ENCODE data around the gene ARID3A. TPM values are rescaled to one million over a fixed set of nuclear protein-coding genes. Genes with fewer than 3 reads are reported as not detected.
A peak's percentile ranks its signal among the peaks of the same experiment; 100 is the strongest.

The ARID3A gene
- total and polyA plus RNA-seq, 2 of the 4 experiments (the other 2 are of a cell fraction) = 16.0 to 23.1 TPM

- ChIA-PET POLR2A (ENCODE audit: unreplicated experiment) (interaction anchor here (0.7 to 1.4 kb wide), 2 partner anchors 8 to 9 kb away, joined by 3 to 5 read pairs; no protein-coding TSS in a partner anchor), CTCF (interaction anchor here (0.5 kb wide), 1 partner anchor 174 kb away, joined by 4 read pairs; no protein-coding TSS in a partner anchor)
- Histone ChIP-seq H3K9ac (ENCODE audit: low read depth, low read length) (peak overlapping the region; percentile 93), H4K91ac (ENCODE audit: insufficient read depth, low read depth, low read length) (no peak overlapping the region), H4K5ac (ENCODE audit: low read depth, low read length) (no peak overlapping the region), H3K4me2 (ENCODE audit: low read depth, low read length) (peak overlapping the region; percentile 98), H3K4me1 (ENCODE audit: control insufficient read depth, insufficient read depth, low read length) (peaks cover 33% of the 10 kb centered on the region), H4K20me1 (ENCODE audit: insufficient read depth, low read length) (peaks cover 63% of the 10 kb centered on the region), H2AK9ac (replicated peaks; ENCODE audit: low read depth, low read length, poor library complexity) (peak overlapping the region; percentile 55), H2BK20ac (ENCODE audit: low read depth, low read length) (no peak overlapping the region), H3K36me3 (ENCODE audit: control insufficient read depth, insufficient read depth, low read length) (no peaks in the 10 kb centered on the region; the same call in 1 of the 2 replicates), H3K27me3 (ENCODE audit: control insufficient read depth, insufficient read depth, low read length) (no peaks in the 10 kb centered on the region), H3K27ac (ENCODE audit: insufficient read depth, low read length) (peak overlapping the region; percentile 66), H4K8ac (ENCODE audit: low read depth in 2 of 2, low read length in 2 of 2) (no peak overlapping the region), H2BK15ac (ENCODE audit: low read depth, low read length) (no peak overlapping the region), H3K9me1 (ENCODE audit: insufficient read depth, low read length) (peaks cover 9% of the 10 kb centered on the region; the same call in 1 of the 2 replicates), H2BK5ac (ENCODE audit: low read depth, low read length, poor library complexity, severe bottlenecking) (no peak overlapping the region), H3K14ac (replicated peaks; ENCODE audit: low read depth, low read length) (peak overlapping the region; percentile 87; the same call in 1 of the 2 replicates), H3K56ac (ENCODE audit: extremely low read depth, insufficient read depth, low read length) (peak overlapping the region; percentile 69; the same call in 1 of the 2 replicates), H3K4me3 (ENCODE audit: insufficient read depth, low read depth, low read length) (peak overlapping the region; percentile 66), H3K18ac (ENCODE audit: low read depth, low read length) (no peak overlapping the region), H2AFZ (replicated peaks; ENCODE audit: low read length, poor library complexity) (peak overlapping the region; percentile 51), H3K79me1 (ENCODE audit: low read depth in 1 of 2, low read length in 2 of 2) (peaks cover 0 to 50% of the 10 kb centered on the region in 2 experiments; a peak in 2 of 4 replicates), H2AK5ac (ENCODE audit: low read depth, low read length) (peak overlapping the region; percentile 90; the same call in 1 of the 2 replicates), H3K23ac (ENCODE audit: low read depth, low read length) (peak overlapping the region; percentile 93), H3K4ac (ENCODE audit: low read depth, low read length) (peak overlapping the region; percentile 78; the same call in 1 of the 2 replicates), H2BK120ac (ENCODE audit: low read depth, low read length) (no peak overlapping the region), H3K9me3 (ENCODE audit: control insufficient read depth, insufficient read depth, low read length) (no peaks in the 10 kb centered on the region)
- intact Hi-C loops (cut with micrococcal nuclease) (no loop called here), in situ Hi-C loops (cut with MboI; ENCODE audit: low sequenced_read_pairs) (no loop called here), dilution Hi-C loops (cut with HindIII; ENCODE audit: low sequenced_read_pairs, unreplicated experiment) (no loop called here)
- ATAC-seq (ENCODE audit: low read depth) (no peak), DNase-seq (no peak)
- whole genome bisulfite sequencing, 2 experiments (ENCODE audit: extremely low coverage in 2 of 2, insufficient read length in 1 of 2) = 11% methylated on average over 1 of the region's 18 CpGs; no CpG with 5 or more reads in 1 of the 2 experiments
- no TSS peak for BruUV-seq (replicated peaks)
- TF ChIP-seq USF2 (IDR thresholded peaks at IDR 0.05; ENCODE audit: low read depth, low read length) (no peak), BHLHE40 (IDR thresholded peaks at IDR 0.05; ENCODE audit: low read depth, low read length) (no peak), RCOR1 (IDR thresholded peaks at IDR 0.05; ENCODE audit: insufficient replicate concordance, low read length) (no peak), NFE2L2 (IDR thresholded peaks at IDR 0.05; ENCODE audit: low read depth, low read length) (no peak), RFX5 (IDR thresholded peaks at IDR 0.05; ENCODE audit: low read depth, low read length) (no peak), CEBPB (IDR thresholded peaks at IDR 0.05; ENCODE audit: low read depth, low read length) (no peak), MAZ (IDR thresholded peaks at IDR 0.05; ENCODE audit: borderline replicate concordance, low read depth, low read length) (no peak), SMC3 (IDR thresholded peaks at IDR 0.05; ENCODE audit: low read depth, low read length) (no peak), CHD1 (IDR thresholded peaks at IDR 0.05; ENCODE audit: low read depth, low read length) (no peak), MXI1 (IDR thresholded peaks at IDR 0.05; ENCODE audit: borderline replicate concordance, low read depth, low read length) (no peak), FOS (IDR thresholded peaks at IDR 0.05; ENCODE audit: low read depth, low read length) (no peak), POLR2A (IDR thresholded peaks at IDR 0.05; ENCODE audit: low read depth, low read length) (no peak), RAD21 (IDR thresholded peaks at IDR 0.05; ENCODE audit: low read length) (no peak), MAFK (IDR thresholded peaks at IDR 0.05; ENCODE audit: low read depth, low read length) (no peak), ELK1 (IDR thresholded peaks at IDR 0.05; ENCODE audit: borderline replicate concordance, low read depth, low read length) (no peak)
- TF ChIP-seq, protein P1, sequence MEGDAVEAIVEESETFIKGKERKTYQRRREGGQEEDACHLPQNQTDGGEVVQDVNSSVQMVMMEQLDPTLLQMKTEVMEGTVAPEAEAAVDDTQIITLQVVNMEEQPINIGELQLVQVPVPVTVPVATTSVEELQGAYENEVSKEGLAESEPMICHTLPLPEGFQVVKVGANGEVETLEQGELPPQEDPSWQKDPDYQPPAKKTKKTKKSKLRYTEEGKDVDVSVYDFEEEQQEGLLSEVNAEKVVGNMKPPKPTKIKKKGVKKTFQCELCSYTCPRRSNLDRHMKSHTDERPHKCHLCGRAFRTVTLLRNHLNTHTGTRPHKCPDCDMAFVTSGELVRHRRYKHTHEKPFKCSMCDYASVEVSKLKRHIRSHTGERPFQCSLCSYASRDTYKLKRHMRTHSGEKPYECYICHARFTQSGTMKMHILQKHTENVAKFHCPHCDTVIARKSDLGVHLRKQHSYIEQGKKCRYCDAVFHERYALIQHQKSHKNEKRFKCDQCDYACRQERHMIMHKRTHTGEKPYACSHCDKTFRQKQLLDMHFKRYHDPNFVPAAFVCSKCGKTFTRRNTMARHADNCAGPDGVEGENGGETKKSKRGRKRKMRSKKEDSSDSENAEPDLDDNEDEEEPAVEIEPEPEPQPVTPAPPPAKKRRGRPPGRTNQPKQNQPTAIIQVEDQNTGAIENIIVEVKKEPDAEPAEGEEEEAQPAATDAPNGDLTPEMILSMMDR (conservative IDR thresholded peaks at IDR 0.05; ENCODE audit: low read depth, low read length) = no peak
These were observed 93.8 kb downstream of the ARID3A start for GRCh38 chr19:1019616-1019961.

All from IMR-90 (cell line).